Measurements from ENCODE around the gene NIP7.

The NIP7 gene

DNA sequence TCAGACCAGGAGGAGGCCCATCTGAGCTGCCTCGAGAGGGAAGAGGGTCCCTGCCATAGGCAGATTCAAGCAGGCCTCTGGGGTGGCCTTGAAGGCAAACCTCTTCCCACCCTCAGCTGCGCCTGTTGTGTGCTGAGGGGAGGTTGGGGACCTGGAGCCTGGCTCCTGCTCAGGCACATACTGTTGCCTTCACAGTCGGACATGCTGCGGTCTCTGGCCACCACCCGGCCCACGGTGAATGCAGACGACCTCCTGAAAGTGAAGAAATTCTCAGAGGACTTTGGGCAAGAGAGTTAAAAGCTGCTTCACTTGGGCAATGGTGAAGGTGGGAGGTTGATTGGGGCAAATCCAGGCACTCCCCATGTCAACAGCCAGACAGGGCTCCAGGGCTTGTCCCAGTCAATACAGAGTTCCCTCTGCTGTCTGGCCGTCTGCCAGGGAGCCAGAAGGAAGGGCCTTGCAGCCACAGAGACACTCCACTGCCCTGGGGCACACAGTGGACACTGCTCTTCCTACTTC is 15.5 kb upstream of the NIP7 start:
- TF ChIP-seq CTCF (IDR thresholded peaks at IDR 0.05) (no peak), ZFX (IDR thresholded peaks at IDR 0.05; ENCODE audit: borderline replicate concordance) (no peak)
- H3K27ac ChIP-seq, result peak overlapping the region; percentile 20

- TF ChIP-seq ZFX (IDR thresholded peaks at IDR 0.05; ENCODE audit: borderline replicate concordance) (no peak), CTCF (IDR thresholded peaks at IDR 0.05) (no peak)
- H3K27ac ChIP-seq, result peak overlapping the region; percentile 20; the same call in 1 of the 2 replicates
Measured at GRCh38 chr16:69324585-69325253, 14.9 kb upstream of the NIP7 start.

DNA sequence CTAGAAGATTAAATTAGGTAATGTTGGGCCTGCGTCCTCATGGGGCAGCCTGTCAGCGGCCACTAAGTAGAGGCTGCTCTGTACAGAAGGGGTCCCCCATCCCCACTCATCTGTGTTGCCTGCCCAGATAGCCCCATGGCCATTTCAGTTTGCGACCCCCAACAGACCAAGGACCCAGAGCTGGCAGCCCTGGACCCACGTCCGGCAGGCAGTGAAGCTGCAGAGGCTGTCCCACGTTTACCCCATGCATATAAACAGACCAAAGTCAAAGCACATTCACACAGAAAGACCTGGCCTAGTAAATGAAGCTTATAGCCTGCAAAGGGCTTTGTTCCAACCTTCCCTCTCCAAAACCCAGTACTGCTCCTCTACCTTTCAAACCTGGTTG is 13.8 kb upstream of the NIP7 start:
- peak overlapping the region; percentile 92 for H3K27ac ChIP-seq
- TF ChIP-seq CTCF (IDR thresholded peaks at IDR 0.05) (no peak), ZFX (IDR thresholded peaks at IDR 0.05; ENCODE audit: borderline replicate concordance) (no peak)

DNA sequence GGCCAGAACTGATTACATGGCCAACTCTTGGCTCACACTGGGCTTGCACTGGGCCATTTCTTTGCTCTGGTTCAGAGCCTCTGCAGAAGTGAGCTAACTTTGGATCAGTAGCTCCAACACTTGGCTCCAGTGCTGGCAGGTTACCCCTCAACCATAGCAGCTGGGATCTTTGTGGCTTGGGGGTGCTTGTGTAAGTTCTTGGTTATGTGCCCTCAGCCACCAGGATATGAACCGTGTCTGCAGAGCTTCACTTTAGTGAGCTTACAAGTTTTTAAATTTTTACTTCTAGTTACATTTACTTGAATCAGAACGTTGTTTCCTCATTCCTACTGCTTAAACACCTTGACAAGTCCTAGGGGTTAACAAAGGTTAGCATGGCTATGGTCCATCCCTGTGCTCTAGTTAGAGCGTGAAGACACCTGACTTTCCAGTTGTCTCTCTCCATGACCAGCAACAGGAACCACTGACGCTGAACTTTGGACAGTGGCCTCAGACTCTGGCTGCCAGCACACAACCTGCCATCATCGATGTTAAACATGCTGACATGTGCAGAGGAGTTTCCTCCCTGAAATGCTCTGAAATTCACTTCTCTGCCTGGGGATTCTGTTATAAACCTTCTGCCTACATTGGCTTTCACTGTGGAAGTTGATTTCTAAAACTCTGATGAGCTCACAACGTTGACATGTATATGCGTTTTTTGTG is 13.2 kb upstream of the NIP7 start:
- no peak for TF ChIP-seq ZFX (IDR thresholded peaks at IDR 0.05; ENCODE audit: borderline replicate concordance)
- TF ChIP-seq CTCF (IDR thresholded peaks at IDR 0.05), result no peak
- H3K27ac ChIP-seq, result peak overlapping the region; percentile 92

DNA sequence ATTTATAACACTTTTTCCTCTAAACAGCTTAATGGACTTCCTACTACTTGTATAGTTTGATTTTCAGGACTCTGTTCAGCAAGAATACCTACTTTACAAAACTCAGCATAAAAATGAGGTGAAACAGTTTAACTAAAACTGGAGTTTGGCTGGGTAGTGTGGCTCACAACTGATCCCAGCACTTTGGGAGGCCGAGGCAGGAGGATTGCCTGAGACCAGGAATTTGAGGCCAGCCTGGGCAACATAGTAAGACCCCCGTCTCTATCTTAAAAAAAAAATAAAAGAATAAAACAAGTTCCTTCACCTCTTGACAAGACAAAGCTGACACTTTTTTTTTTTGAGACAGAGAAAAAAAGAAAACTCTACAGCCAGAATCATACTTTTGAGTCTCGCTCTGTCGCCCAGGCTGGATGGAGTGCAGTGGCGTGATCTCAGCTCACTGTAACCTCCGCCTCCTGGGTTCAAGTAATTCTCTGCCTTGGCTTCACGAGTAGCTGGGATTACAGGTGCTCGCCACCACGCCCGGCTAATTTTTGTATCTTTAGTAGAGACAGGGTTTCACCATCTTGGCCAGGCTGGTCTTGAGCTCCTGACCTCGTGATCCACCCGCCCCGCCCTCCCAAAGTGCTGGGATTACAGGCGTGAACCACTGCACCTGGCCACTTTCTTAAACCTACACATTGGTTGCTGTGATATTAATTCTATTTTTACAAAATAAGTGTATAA is 11.8 kb upstream of the NIP7 start:
- TF ChIP-seq ZFX (IDR thresholded peaks at IDR 0.05; ENCODE audit: borderline replicate concordance) (no peak), CTCF (IDR thresholded peaks at IDR 0.05) (no peak)
- peak overlapping the region; percentile 92 for H3K27ac ChIP-seq

- no peak for TF ChIP-seq CTCF (IDR thresholded peaks at IDR 0.05)
- no peak for TF ChIP-seq ZFX (IDR thresholded peaks at IDR 0.05; ENCODE audit: borderline replicate concordance)
- H3K27ac ChIP-seq, result peak overlapping the region; percentile 92
Measured at GRCh38 chr16:69328854-69329316, 10.7 kb upstream of the NIP7 start.

Measured in 22Rv1 (cell line).